Measurements from ENCODE around the gene DDX25.

DNA sequence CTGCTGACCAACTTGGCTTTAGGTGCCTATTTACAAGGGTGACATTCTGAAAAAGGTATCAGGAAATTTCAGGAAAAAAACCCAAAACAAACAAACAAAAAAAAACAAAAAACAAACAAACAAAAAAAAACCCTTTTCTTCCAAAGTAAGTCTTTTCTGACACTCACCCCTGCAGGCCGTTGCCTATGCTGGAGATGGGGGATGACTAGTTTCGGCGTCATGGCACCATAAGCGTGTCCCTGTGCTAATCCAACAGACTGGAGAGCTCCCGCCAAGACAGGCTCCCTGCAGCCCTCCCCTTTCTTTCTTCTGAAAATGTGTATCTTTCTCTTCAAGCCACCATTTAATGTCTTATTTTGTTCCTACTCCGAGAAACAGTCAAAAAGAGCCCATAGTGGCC is 55.2 kb downstream of the DDX25 start:
- TF ChIP-seq, protein P1, sequence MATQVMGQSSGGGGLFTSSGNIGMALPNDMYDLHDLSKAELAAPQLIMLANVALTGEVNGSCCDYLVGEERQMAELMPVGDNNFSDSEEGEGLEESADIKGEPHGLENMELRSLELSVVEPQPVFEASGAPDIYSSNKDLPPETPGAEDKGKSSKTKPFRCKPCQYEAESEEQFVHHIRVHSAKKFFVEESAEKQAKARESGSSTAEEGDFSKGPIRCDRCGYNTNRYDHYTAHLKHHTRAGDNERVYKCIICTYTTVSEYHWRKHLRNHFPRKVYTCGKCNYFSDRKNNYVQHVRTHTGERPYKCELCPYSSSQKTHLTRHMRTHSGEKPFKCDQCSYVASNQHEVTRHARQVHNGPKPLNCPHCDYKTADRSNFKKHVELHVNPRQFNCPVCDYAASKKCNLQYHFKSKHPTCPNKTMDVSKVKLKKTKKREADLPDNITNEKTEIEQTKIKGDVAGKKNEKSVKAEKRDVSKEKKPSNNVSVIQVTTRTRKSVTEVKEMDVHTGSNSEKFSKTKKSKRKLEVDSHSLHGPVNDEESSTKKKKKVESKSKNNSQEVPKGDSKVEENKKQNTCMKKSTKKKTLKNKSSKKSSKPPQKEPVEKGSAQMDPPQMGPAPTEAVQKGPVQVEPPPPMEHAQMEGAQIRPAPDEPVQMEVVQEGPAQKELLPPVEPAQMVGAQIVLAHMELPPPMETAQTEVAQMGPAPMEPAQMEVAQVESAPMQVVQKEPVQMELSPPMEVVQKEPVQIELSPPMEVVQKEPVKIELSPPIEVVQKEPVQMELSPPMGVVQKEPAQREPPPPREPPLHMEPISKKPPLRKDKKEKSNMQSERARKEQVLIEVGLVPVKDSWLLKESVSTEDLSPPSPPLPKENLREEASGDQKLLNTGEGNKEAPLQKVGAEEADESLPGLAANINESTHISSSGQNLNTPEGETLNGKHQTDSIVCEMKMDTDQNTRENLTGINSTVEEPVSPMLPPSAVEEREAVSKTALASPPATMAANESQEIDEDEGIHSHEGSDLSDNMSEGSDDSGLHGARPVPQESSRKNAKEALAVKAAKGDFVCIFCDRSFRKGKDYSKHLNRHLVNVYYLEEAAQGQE (IDR thresholded peaks at IDR 0.05; ENCODE audit: low read depth), result no peak
- TF ChIP-seq CBX3 (IDR thresholded peaks at IDR 0.05; ENCODE audit: low read depth), result no peak
- TF ChIP-seq POLR2AphosphoS5 (IDR thresholded peaks at IDR 0.05; ENCODE audit: low read depth, low read length), result no peak
- TF ChIP-seq POLR2A (IDR thresholded peaks at IDR 0.05; ENCODE audit: borderline replicate concordance, extremely low read depth, insufficient read depth, insufficient read length), result no peak
- TF ChIP-seq CTCF (IDR thresholded peaks at IDR 0.05 in 2 of 3, conservative IDR thresholded peaks at IDR 0.05 in 1 of 3; ENCODE audit: borderline replicate concordance in 1 of 3, insufficient read depth in 1 of 3, low read depth in 2 of 3, low read length in 2 of 3), result no peak
